Putamen (tissue), 1 donor: ENCODE results near the gene PKNOX2.

Source experiments
- DNase-seq: peaks from one replicate; pipeline ENCODE4 v3.0.0-alpha.2; 2016; ENCODE audit warnings: low spot score

The PKNOX2 gene

DNA sequence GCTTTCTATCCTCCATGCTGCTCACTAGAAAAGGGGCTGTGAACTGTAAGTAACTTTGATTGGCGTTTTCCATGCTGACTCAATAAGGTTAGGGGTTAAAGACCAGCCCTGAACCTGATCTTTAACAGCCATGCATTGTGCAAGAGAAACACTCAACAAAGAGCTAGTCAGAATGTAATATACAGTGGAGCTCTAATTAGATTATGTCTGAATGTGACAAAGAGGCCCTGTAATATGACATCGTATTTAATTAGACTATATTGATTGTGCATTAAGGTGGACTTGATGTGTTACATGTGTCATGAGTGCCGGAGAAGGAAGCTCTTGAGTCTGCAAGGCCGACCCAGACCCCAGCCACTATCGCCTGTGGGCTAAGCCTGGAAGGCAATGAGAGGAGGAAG is 70.5 kb downstream of the PKNOX2 start:
- no peak for DNase-seq

GRCh38 chr11:125236072-125236825 is 71.7 kb downstream of the PKNOX2 start:
- DNase-seq = no peak

DNA sequence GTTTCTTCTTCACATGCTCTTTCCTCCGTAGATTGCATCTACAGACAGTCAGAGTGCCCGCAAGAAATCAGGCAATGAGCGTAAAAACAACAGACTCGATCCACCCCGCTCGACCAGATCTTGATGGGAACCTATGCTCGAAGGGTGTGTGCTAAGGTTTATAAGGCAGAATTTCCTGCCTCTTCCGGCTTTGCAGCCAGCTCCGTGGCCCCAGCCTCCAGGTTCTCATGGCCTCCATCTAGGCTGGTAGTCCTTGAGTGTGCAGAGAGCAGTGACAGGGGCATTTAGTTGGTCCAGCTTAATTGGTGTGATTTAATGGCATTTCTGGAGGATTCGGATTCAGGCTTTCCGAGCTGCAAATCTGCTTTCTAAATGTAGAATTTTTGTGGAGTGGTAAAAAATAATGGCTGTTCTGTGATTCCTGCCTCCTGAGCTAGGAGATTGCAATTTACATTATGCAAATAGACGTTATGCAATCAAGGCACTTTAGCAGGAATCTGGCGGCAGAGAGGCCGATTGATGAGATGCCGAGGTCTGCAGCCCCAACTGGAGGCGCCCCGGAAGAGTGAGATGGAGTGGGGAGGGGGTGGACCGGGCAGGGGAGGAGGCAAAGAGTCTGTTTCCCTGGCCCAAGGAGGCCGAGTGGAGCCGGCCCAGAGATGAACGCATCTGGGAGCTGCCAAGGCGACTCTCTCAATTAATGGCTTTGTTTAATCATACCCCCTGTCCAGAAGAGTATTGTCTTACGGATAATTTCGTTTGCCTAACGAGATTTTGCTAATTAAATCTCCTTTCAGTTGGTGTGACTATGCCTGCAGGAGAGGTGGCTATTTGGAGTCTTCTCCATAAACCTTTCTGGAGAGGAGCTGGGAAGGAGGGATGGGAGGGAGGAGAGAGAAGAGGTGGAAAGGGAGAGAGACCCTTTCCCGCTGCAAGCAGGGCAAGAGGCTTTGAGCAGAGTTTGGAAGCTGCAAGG is 75.3 kb downstream of the PKNOX2 start:
- DNase-seq = no peak

DNA sequence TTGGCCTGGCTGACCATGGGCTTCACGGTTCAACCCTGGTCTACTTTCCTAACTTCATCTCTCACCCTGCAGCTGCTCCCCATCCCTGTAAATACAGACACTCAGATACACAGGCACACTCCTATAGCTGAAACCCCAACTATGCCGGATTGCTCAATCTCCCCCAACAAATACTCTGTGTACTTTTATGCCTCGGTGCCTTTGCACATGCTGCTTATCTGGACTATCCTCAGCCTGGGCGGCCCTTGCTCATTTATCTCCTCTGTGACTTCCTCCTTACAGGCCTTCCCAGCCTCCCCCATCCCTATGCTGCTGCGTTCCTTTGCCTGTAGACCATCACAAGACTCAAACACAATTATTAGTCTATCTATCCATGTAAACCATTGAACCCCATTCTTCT is 76.6 kb downstream of the PKNOX2 start:
- DNase-seq = no peak

DNA sequence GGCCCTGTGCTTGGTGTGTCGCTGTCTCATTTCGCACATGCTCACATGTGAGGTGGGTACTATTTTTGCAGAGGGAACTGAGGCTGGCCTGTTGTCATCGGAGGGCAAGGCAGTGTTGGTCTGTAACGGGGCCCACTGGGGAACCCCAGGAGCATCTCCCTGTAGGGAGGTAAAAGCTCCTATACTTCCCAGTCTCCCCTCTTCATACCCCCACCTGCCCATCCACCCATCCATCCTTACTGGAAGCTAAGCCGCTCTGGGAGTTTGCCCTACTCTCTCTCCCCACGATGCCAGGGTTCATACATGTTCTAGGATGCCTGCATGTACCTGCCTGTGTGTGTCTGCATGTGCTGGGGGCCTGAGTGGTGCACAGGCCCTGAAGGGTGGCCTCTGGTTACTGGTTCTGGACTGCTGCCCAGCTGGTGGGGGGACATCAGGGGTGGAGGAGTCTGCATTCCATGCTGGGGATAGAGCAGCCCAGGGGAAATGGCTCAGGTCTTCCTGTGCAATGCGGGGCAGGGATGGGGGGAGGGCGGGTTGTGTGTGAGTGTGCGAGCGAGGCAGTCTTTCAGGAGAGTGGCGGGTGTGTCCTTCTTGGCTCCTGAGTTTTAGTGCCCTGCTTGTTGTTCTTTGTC is 77.7 kb downstream of the PKNOX2 start:
- DNase-seq = no peak

DNA sequence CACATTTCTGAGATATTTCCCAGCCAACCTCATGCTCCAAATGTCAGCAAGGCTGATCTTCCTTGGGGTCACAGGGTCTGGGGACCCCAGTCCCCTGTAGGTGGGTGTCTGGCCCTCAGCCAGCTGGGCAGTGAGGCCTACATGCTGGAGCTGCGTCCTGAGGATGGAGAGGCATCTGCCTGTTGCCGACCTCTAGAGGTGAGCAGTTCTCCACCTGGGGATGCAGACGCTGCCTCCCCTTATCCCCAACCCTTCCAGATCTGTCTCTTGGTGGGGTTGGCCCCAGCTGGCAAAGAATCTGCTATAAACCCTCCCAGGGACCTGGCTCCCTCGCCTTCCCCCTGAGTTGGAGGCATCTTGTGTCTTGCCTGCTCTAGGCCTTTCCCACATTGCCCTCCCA is 79.6 kb downstream of the PKNOX2 start:
- DNase-seq = no peak

- DNase-seq = no peak
Observed at GRCh38 chr11:125245299-125245698, 80.7 kb downstream of the PKNOX2 start.

DNA sequence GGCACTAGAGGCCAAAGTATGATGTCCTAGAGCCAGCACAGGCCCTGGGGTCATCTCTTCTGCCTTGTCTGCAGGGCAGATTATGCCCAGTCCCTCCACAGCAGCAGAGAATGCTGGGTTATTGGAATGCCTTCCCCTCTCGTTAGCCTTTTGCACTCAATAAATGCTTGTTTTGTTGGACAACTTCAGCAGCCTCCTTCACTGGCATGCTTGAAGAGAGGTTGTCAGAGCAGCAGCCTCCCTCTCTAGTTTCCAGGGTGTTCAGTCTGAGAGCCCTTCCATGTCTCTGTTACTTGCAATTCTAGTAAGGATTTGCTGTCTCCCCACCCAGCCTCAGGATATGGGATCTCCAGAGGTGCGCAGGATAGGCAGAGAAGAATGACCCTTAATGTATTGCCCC is 82.9 kb downstream of the PKNOX2 start:
- no peak for DNase-seq

DNA sequence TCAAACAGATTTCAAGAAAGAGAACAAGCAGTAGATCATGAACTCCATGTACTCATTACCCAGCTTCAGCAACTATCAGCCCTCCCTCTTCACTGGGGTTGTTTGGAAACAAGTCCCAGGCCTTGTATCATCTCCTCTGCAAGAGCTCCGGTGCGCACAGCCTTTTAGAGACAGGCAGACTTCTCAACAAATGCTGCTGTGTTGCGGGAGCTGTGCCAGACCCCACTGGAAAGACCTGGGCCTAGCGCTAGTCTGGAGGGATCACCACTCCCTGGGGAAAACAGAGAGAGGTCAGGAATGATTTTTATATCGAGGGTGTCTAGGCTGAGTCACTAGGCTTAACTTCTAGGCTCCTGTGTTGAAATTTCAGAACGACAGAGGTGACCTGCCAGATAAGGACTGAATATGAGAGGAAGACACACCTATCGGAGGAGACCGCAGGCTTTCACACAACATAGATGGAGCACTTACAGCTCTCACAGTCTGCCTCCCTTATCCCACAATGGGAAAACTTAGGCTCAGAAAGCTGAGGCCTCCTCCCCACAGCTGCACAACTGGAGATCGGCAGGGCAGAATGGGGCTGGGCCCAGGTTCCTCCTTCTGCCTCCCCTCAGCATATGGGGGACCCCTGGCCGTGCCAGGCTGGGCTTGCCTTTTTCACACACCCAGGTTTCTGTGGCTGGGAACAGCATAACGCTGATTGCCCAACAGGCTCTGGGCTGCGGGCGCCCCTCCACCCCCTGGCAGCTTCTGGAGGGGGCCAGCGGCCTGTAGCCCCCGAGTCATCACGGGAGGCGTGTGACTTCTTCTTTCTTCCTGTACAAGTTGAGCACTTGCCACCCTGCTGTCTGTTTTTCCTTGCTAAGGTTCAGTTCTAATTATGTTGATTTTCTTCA is 86.0 kb downstream of the PKNOX2 start:
- DNase-seq = no peak

DNA sequence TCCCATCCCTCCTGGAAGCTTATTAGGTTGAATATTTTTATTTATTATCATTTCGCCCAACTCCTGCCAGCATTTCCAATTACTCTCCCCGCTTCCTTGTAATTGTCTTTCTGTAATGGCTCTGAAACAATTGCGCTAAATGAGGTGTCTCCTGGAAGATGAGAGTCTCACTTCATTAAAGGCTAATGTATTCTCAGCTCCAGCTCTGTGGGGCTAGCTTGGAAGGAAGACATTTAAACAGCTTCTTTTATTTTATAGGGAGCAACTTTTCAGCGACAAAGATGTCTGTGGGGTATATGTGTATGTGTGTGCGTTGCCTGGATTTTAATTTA is 86.6 kb downstream of the PKNOX2 start:
- no peak for DNase-seq

GRCh38 chr11:125251956-125252355 is 87.4 kb downstream of the PKNOX2 start:
- DNase-seq = no peak

DNA sequence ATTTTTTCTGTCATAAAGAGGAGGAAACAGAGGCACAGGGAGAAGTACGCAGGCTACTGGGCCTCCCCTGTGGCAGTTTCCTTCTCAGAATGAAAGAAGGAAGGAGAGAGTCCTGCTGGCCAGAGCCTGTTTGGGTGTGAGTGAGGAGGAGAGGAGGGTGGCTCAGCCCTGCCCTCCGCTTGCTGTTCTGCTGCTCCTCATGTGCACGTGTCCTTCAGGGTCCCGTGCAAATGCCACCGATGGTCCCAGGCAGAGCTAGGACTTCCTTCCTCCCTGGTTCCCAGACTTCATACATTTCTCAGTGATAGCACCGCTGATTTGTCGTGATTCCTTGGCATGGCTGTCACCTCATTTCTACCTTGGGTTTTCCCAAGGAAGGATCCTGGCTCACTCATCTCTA is 88.7 kb downstream of the PKNOX2 start:
- DNase-seq = no peak

DNA sequence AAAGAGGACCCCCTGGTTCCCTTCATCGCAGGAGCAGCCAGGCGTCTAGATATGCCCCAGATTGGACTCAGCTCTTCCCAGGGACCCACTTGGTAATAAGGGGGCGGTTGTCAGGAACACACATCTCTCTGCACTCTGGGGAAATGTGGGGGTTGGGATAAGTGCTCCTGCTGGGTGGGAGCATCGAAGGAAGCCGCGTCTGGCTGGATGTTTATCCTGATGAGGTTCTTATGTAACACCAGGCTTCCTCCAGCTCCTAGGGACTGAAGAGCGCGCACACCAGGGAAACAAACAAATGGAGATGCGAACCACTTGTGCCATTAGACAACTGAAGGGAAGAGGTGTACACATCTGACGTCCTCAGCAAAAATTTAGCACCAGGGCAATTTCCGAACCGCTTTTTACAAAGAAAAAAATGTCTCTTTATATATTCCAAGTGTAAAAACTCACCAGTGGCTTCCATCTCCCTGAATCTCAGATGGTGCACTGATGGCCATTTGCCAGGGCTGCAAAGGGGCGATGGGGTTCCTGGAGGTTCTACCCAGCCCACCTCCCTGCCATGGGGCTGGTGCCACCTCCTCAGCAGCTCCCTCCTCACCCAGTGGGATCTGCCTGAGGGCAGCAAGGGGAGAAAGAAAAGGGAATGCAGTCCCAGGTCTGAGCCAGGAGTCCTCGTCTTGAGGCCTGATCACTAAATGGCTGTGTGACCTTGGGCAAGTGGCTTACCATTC is 89.4 kb downstream of the PKNOX2 start:
- DNase-seq = no peak

DNA sequence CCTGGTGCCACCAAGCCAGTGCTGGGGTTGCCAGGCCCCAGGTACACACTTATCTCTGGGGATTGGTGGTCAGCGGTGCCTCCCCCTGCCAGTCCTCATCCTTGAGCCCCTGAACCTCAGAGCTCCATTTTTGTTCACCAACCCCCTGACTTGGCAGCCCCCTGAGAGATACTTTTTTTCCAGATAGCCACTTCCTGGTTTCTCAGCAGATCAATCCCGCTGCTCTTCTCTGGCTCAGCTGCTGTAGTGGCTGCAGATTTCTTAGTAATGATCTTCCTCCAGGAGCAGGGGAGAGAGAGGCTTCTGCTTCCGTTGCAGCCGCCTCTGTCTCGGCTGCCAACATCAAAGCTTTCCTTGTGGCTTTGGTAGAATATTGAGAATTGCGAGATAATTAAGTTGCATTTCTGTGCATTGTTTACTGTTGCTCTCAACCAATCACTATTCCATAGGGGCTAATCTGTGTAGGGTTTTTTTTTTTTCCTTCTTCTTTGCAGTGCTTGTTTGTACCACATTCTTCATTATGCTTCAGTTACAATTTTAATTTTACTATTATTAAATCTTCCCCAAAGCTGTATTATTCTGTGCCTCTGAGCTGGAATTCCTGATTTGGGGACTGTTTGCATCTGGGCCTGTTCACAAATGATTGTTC is 92.1 kb downstream of the PKNOX2 start:
- DNase-seq = no peak

- no peak for DNase-seq
Observed at GRCh38 chr11:125257190-125257579, 92.6 kb downstream of the PKNOX2 start.

- DNase-seq = no peak
Observed at GRCh38 chr11:125257751-125258150, 93.2 kb downstream of the PKNOX2 start.

- no peak for DNase-seq
Observed at GRCh38 chr11:125258291-125259032, 93.9 kb downstream of the PKNOX2 start.

- no peak for DNase-seq
Observed at GRCh38 chr11:125261588-125261987, 97.0 kb downstream of the PKNOX2 start.

GRCh38 chr11:125262194-125262829 is 97.8 kb downstream of the PKNOX2 start:
- DNase-seq = no peak
